ENCODE data around the gene PRUNE1.

Gene PRUNE1

DNA sequence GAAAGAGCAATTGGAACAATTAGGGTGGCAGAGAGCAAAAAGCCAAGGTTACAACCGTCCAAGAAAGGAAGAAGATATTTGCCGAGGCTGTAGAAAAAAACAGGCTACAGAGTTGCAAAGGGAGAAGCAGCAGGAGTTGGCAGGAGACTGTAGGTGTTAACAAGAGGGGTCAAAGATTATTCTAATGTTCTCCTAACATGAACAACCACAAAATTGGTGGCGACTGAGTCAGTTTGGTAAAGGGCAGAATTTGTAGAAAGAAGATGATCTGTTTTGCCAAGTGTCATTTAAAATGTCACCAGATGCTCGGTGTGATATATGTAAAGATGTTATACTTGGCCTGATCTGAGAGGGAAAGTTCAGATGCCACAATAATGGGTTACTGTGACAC is 401 bp upstream of the PRUNE1 start:
- H3K4me3 ChIP-seq (ENCODE audit: low read length) = peak overlapping the region; percentile 75
- TF ChIP-seq, protein P1, sequence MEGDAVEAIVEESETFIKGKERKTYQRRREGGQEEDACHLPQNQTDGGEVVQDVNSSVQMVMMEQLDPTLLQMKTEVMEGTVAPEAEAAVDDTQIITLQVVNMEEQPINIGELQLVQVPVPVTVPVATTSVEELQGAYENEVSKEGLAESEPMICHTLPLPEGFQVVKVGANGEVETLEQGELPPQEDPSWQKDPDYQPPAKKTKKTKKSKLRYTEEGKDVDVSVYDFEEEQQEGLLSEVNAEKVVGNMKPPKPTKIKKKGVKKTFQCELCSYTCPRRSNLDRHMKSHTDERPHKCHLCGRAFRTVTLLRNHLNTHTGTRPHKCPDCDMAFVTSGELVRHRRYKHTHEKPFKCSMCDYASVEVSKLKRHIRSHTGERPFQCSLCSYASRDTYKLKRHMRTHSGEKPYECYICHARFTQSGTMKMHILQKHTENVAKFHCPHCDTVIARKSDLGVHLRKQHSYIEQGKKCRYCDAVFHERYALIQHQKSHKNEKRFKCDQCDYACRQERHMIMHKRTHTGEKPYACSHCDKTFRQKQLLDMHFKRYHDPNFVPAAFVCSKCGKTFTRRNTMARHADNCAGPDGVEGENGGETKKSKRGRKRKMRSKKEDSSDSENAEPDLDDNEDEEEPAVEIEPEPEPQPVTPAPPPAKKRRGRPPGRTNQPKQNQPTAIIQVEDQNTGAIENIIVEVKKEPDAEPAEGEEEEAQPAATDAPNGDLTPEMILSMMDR (conservative IDR thresholded peaks at IDR 0.05; ENCODE audit: low read depth, low read length) = no peak
- no peak for DNase-seq (ENCODE audit: low read depth)

DNA sequence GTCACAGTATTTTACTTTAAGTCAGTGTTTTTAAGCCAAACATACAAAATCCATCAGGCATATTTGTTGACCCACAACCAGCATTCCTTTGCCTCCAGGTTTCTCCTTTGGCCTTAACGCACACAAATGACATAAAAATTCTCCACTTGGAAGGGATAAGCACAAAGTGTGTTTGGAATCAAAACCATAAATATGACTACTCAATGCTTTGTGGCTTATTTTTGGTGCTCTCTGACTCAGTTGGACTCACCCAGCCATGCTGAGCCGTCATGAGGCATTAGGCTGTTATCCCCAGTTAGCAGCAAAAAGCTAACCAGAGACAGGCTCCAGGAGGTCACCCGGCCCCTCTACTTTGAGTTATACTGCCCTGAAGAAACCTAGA is 948 bp downstream of the PRUNE1 start:
- TF ChIP-seq, protein P1 (conservative IDR thresholded peaks at IDR 0.05; ENCODE audit: low read depth, low read length) = no peak
- H3K4me3 ChIP-seq (ENCODE audit: low read length) = peak overlapping the region; percentile 75
- peak; percentile 12 for DNase-seq (ENCODE audit: low read depth)

DNA sequence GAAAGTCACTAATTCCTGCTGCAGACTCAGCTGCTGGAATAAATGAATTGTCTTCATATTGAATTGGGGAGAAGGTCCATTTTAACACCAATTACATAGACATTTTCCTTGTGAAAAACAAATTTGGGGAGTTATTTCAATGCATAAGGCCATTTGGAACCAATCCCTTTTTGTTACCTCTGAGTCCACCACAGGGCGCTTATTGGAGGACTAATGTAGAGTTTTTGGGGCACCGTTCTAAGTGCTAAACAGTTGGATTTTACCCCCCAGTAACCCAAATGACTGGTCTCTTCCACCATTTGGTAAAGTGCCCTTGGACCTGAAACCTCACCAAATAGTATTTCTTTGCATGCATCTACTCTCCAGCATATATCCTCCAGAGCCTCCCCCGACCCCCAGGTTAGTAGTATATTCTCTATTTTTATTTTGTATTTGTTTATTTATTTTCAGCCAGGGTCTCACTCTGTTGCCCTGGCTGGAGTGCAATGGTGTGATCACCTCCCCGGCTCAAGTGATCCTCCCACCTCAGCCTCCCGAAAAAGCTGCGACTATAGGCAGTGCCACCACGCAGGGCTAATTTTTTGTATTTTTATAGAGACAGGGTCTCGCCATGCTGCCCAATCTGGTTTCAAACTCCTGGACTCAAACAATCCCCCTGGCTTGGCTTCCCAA is 1.6 kb downstream of the PRUNE1 start:
- DNase-seq (ENCODE audit: low read depth) = no peak
- TF ChIP-seq, protein P1 (conservative IDR thresholded peaks at IDR 0.05; ENCODE audit: low read depth, low read length) = no peak
- H3K4me3 ChIP-seq (ENCODE audit: low read length) = no peak overlapping the region

- TF ChIP-seq, protein P1 (conservative IDR thresholded peaks at IDR 0.05; ENCODE audit: low read depth, low read length) = no peak
- H3K4me3 ChIP-seq (ENCODE audit: low read length) = no peak overlapping the region
- DNase-seq (ENCODE audit: low read depth) = no peak
Measured at GRCh38 chr1:151010346-151010726, 2.1 kb downstream of the PRUNE1 start.

DNA sequence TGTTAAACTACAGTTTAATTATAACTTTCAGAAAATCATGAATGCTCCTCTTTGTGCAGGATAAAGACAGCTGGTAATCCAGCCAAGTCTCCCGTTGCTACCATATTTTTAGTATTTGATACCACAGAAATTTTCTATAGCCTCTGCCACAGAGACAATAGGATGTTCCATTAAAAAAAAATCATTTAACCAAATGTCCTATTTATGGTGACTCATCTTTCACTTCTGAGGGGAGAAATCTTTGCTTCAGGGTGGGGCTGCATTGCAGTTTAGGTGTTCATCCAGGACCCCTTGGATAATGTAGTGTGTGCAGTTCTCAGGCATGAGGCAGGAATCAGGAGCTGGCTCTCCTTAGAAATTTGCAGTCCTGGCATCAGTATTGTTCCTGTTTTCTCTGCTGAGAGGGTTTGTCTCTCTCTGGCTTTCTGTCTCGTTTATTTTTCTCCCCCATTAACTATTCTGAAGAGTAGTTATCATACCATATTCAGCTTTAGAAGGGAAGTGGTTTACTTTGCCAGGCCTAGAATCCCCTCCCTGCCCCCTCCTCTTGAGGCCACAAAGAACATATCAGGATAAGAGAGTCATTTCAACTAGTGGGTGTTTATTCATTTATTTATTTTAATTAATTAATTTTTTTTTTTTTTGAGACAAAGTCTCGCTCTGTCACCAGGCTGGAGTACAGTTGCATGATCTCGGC is 3.1 kb downstream of the PRUNE1 start:
- TF ChIP-seq, protein P1 (conservative IDR thresholded peaks at IDR 0.05; ENCODE audit: low read depth, low read length) = no peak
- no peak for DNase-seq (ENCODE audit: low read depth)
- no peak overlapping the region for H3K4me3 ChIP-seq (ENCODE audit: low read length)

DNA sequence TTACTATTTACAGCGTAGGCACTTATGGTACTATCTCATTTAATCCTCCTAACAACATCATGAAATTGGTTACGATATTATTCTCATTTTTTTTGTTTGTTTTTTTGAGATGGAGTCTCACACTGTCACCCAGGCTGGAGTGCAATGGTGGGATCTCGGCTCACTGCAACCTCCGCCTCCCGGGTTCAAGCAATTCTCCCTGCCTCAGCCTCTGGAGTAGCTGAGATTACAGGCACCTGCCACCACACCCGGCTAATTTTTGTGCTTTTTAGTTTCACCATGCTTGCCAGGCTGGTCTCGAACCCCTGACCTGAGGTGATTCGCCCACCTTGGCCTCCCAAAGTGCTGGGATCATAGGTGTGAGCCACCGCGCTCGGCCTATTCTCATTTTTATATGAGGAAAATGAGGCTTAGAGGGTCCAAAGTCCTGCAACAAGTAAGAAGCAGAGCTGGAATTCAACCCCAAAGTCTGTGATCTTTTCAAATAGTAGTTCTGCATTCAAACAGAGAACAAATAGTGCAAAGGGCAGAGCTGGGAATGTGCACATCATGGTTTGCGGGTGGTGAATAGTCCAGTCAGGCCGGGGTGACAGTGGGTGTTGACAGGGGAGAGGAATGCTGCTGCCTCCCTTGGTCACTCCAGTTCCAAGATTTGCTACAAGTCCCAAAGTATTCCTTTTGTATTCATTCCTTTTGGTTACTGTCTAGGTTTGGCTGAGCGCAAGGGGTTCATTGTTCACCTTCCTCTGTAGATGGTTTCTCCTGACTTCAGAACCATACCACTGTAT is 4.6 kb downstream of the PRUNE1 start:
- no peak overlapping the region for H3K4me3 ChIP-seq (ENCODE audit: low read length)
- DNase-seq (ENCODE audit: low read depth) = no peak
- TF ChIP-seq, protein P1 (conservative IDR thresholded peaks at IDR 0.05; ENCODE audit: low read depth, low read length) = no peak

Measured in retinal pigment epithelial cell (primary cell).